Measurements from ENCODE around the gene CFAP20DC. TPM values are rescaled to one million over a fixed set of nuclear protein-coding genes. Genes with fewer than 3 reads are reported as not detected.
"Not testable (repeated sequence)": the region's sequence is repeated elsewhere in the genome, so short reads cannot be mapped to it uniquely, and the experiment has no call there.

The CFAP20DC gene
- total RNA-seq, 1 donor from 2014 or later: 0.77 TPM

DNA sequence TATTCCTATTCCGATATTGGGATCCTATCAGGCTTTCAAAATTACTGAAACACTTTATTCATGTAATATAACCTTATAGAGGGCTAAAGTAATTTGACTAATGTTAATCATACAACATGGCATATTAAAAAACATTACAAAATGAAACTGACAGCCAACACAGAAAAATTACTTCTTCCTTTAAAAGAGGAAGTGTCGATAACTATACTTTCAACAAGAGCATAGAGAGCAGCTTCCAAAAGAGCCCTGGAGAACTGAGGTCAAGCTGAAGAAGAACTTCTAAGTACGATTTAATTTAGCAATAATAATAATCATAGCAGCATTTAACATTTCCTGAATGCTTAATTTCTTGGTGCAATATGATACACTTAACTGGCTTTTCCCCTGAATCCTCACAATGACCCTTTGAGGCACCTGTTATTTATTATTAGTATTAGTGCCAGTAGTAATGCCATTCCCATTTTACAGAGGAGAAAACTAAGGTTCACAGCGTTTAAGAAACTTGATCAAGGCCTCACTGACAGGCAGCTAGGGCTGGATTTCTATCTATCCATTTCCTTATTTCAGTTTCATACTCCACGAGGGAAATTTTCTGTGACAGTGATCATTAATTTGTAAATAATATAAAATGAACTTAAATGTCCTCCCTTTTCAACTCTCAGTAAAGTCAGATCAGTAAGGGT lies 181.6 kb downstream of the CFAP20DC start:
- no peak for DNase-seq (ENCODE audit: low read depth in 2 of 2)

DNA sequence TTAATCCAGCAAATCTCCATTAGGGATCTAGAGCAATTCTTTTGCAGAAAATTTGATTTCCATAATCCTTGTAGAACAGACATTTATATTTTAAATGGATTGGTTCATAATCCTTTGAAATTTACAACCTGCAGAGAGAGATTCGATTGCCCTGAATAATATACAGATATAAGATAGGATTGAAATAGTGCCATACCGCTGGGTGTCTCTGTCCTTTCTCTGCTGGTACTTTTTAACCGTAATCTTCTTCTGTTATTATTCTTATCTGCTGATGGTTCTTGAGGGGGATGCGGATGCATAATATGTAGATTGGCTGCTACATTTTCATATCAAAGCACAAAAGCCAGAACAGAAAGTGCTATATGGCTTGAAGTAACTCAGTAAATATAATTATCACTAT lies 182.2 kb downstream of the CFAP20DC start:
- no peak for DNase-seq (ENCODE audit: low read depth in 2 of 2)

DNA sequence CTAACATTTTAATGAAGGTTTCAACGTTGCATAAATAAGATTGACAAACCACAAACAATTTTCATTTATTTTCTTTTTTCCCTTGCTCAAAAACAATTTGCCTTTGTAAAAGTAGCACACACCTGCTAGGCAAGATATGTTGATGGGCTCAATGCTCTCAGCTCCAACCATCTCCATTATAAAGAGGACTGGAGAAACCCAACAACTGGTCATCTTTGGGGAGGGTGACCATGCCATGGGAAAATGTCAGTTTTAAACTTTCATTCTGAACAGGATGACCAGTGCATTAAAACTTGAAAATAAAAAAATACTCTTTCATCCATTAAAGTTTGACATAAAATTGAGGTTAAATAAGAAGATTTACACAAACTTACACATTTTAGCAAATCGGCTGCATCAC lies 183.7 kb downstream of the CFAP20DC start:
- no peak for DNase-seq (ENCODE audit: low read depth in 2 of 2)

DNA sequence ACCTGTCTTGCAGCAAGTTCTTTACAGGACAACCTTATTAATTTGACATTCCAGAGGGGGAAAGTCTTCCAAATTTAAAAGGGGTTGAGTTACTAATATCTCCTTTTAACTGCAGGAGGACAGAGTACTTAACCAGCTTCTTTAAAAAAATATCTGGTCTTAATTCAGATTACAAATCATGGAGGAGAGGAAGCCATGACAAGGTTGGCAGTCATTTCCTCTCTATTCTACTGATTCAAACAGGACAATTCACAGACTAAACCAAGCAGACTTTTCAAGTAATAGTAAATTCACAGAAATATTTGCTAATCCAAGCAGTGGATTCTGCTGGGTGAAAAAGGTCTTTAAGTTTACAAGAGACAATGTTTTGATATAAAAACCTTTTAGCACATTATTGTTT lies 185.3 kb downstream of the CFAP20DC start:
- peak in 1 of 2 donors; percentile 33 for DNase-seq (ENCODE audit: low read depth in 2 of 2)

DNA sequence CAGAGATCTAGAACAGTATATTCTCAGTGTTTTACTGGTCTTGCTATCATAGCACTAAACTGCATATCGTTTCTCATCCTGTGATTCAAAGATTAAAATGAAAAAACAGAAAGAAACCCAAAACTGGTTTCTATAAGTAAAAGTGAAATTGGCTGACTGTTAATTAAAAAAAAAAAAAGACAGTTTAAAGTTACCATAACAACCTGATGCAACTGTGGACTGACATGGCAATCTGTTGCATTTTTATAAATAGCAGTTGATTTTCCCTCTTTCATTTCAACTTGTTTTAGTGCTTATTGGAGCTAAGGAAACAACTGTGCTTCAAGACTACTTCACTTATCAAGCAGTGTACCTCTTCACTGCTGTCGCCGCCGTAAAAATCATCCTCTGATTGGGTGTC lies 186.6 kb downstream of the CFAP20DC start:
- no peak for DNase-seq (ENCODE audit: low read depth in 2 of 2)

DNA sequence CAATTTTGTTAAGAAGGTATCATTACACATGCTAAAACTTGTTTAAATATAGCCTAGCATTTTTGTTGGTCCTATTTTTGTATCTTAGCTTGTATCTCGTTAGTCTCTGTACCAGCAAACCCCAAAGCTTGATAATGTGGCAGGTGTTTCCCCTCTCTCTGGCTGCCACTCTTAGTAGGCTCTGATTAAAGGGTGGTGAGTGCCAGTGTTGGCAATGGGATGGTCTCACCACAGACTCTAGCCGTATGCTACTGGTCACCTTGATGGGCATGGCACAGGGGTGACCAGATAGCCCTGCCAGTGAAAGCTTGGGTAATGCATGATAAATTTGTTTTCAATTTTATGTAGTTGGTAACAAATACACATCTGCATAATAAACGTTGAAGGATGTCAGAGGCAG lies 188.3 kb downstream of the CFAP20DC start:
- no peak for DNase-seq (ENCODE audit: low read depth in 2 of 2)

DNA sequence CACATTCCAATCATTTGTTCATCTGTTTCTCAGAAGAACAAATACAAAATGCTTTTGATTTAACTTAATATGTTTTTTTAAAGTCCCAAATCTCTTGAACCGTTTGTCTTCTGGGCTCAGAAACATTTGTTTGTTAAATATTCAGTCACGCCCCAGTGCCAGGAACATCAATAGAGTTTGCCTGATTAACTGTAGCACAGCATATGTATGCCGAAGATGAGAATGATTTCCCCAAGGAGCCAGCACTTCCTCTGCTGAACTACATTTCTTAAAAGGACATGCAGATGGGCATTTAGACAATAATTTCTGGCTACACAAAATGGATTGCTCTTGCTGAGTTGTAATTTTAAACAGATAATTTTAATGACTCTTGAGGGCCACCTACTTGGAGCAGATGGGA lies 191.7 kb downstream of the CFAP20DC start:
- no peak for DNase-seq (ENCODE audit: low read depth in 2 of 2)

DNA sequence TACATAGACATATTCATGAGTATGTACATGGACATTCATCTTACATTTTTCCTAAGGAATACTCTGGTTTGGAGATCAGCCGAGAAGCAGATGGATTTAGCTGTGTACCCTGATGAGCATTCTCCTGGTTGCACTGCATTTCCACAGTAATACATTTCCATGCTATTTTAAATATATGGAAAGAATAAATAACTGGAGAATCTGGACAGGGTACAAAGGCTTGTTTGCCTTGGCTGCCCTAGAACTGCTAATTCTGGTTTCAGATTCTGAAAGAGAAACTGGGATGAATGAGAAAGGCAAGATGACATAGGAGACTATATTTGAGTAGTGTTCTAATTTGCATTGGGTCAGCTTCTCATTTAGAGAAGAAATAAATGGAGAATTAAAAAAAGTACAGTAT lies 192.4 kb downstream of the CFAP20DC start:
- DNase-seq (ENCODE audit: low read depth in 2 of 2): no peak

DNA sequence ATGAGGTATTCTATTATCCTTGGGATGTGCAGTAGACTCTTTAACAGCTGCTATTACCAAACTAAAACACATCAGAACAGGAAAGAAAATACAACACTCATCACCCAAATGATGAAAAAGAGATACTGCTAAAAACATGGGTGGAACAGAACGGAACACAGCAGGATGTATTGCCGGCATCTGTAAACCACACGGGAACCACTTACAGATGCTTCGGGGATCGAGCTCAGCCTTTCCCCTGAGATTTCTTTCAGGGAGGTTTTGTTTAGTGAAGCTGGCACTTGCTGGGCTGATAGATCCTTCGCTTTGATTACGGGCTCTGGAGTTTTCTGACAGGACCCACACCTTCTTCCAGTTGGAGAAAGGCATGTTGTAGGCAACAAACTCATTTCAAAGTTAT lies 201.0 kb downstream of the CFAP20DC start:
- no peak for DNase-seq (ENCODE audit: low read depth in 2 of 2)

DNA sequence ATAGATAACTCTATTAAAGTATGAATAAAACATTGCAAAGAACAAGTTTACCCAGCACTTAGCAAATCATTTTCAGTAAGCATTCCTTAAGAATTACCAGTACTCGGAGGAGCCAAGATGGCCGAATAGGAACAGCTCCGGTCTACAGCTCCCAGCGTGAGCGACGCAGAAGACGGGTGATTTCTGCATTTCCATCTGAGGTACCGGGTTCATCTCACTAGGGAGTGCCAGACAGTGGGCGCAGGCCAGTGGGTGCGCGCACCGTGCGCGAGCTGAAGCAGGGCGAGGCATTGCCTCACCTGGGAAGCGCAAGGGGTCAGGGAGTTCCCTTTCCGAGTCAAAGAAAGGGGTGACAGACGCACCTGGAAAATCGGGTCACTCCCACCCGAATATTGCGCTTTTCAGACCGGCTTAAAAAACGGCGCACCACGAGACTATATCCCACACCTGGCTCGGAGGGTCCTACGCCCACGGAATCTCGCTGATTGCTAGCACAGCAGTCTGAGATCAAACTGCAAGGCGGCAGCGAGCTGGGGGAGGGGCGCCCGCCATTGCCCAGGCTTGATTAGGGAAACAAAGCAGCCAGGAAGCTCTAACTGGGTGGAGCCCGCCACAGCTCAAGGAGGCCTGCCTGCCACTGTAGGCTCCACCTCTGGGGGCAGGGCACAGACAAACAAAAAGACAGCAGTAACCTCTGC lies 207.6 kb downstream of the CFAP20DC start:
- DNase-seq (ENCODE audit: low read depth in 2 of 2): not testable (repeated sequence)

DNA sequence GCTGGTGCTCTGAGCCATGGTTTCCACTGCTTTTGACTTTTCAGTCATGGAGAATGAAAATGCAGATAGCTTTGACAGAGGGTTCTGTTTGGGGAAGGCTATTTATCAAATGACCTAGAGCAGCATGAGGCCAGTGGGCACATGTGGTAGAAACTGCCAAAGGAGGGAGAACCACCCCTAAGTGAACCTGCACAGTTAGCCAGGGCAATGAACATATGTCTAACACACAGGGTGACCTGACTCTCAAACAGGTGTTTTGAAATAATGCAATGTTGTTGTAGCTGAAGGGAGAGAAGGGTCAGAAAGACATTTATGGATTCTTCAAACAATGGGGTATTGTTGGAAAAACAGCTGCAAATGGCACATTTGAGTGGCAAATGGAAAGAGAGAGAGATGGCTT lies 208.9 kb downstream of the CFAP20DC start:
- no peak for DNase-seq (ENCODE audit: low read depth in 2 of 2)

DNA sequence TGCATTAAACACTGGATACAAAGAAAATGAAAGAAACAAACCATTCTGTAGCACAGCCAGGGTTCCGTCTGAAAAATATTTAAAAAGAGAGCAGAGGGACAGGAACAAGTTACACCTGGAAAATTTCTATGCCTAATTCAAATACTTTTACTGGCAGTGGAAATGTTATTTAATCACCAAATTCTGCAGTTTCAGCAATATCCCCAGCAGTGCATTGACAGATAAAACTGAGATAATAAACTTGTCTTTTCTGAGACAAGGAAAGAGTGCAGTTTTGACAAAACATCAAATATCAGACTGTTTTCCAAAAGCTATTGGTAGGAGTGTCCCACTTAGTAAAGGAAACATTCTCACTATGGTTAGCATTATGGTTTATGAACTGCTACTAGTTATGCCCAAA lies 209.9 kb downstream of the CFAP20DC start:
- DNase-seq (ENCODE audit: low read depth in 2 of 2): no peak

DNA sequence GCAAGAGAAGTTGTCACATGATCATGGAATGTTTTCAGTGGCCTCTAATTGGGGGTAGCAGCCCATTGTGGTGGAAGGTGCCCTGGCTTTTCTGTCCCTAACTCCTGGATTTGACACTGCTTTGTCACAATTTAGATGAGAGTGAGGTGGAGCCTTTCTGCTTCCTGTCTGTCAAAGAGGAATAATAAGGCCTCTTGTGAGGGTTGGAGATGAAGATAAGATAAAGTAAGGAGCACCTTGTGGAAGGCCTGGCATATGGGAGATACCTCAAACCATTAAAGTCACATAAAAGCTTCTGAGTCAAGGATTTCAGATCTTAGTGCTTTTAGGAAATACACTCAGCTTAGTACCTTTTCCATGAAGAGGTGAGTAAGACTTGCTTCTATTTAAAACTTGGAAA lies 210.6 kb downstream of the CFAP20DC start:
- no peak for DNase-seq (ENCODE audit: low read depth in 2 of 2)

DNA sequence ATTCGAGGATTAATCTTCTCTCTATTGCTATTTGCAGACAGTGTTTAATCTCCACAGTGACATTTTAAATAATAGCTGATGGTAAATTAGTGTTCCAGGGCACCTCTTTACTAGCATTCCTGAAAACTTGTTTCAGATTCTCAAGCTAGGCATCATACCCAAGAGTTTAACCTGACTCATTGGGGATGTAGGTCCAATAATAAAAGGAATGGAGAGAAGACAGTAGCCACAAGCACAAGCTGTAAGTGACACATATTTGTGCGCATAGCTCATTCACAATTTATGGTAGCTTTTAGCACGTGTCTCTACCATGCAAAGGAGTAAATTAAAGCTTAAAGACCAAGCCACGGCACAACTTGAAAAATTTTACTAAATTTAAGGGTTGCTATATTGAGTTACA lies 212.0 kb downstream of the CFAP20DC start:
- no peak for DNase-seq (ENCODE audit: low read depth in 2 of 2)

DNA sequence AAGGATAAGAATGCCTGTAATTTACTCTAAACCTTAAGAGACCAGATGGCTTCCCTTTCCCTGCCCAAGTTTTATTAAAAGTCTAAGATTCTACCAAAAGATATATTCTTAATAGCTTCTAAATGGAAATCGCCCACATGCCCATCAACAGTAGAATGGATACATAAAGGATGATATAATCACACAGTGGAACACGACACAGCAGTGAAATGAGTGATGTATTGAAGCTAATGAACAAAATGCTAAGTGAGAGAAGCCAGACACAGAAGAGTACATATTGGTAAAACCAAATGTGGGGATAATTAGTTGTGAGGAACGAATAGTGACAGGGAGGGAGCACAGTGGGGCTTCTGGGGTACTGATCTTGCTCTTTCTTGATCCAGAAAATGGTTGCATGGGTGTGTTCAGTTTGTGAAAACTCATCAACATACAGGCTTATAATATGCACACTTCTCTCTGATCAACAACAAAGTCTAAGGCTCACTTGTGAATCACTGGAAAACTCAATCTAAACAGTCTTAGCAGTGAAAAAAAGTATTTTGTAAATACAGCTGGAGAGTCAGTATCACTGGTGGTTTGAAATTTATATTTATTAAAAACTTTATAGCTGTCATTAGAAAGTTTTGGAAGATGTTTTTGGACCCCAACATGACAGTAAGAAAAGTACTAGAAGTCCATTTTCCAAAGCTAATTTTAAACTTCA lies 212.5 kb downstream of the CFAP20DC start:
- no peak for DNase-seq (ENCODE audit: low read depth in 2 of 2)

DNA sequence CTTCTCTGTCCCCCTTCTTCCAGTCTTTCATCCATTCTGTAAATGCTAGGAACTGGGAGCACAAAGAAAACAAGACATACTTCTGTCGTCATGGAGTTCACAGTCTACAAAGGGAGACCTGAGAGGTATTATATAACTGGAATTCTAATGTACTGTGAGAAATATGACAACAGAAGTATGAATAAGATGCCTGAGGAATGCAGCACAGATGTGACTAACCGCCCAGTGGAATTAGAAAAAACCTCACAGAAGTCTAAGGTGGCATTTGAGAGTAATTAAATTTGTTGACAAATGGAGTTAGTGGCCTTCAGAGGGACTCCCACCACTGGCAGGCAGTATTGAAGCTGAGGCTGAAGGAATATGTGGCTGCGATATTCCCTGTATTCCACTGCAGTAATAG lies 214.7 kb downstream of the CFAP20DC start:
- DNase-seq (ENCODE audit: low read depth in 2 of 2): peak in 1 of 2 donors; percentile 4

DNA sequence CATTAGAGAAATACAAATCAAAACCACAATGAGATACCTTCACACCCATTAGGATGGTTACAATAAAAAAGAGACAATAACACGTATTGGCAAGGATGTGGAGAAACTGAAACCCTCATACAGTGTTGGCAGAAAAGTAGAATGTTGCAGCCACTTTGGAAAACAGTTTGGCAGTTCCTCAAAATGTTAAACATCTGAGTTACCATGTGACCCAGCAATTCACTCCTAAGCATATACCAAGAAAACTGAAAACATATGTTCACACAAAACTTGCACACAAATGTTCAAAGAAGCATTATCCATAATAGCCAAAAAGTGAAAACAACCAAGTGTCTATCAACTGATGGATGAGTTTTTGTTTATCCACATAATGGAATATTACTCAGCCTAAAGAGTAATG lies 216.3 kb downstream of the CFAP20DC start:
- peak in 1 of 2 donors; percentile 3 for DNase-seq (ENCODE audit: low read depth in 2 of 2)

DNA sequence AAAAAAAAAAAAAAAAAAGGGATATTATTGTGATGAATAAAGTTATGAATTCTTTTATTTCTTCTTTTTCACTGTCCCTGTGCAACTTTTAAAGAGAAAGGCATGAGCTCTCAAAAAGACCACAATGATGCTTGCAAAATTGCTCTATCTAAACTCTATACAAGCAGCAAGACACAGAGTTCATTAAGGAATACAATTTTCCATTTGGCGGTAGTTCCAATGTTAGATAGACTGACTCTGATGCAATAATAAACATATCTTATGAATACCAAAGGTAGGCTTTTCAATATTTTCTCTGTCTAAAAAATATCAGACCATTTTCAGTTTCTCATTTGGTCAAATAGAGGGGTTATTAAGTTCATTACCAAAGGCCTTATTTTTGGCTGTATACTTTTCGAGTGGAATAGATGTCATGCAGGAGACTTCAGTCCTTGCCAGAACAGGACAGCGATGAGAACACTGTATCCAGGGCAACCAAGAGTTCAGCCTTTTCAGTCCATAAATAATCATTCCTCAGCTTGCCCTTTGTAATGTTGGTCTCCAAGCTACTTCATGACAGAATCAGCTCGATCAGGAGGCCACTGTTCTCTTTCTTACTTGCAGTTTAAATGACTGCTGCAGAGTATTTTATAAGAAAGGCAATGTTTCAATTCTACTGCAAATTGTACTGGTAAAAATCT lies 220.4 kb downstream of the CFAP20DC start:
- DNase-seq (ENCODE audit: low read depth in 2 of 2): no peak

DNA sequence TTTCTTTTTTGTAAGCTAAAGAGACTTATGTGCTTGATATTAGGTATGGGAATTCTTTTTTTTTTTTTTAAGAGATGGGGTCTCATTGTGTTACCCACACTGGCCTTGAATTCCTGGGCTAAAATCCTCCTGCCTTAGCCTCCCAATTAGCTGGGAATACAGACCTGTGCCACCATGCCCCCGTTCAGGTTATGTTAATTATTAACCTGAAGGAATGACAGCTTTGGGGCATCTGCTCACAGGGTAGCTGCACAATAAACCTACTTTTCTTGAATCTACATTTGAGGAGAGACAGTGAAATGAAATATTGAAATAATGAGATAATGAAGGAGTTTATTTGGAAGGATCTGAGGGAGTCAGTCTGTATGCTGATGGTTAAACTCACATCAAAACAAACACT lies 225.0 kb downstream of the CFAP20DC start:
- no peak for DNase-seq (ENCODE audit: low read depth in 2 of 2)

DNA sequence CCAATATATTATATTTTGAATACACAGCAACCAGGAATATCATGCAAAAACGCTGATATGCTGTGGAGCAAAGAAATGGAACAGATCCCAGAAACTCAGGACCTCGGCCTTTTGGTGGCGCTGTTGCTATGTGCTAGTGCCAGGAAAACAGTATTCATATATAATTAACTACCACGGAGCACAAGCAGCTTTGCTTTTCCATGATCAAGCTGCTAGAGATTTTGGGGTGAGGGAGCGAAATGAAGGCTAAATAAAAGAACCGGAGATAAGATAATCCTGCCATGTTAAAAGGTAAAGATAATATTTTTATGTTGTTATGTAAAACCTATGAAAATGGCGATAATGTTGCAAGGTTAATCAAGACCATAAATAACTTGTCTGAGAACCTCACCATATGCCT lies 225.5 kb downstream of the CFAP20DC start:
- peak; percentile 43 to 75 for DNase-seq (ENCODE audit: low read depth in 2 of 2)

DNA sequence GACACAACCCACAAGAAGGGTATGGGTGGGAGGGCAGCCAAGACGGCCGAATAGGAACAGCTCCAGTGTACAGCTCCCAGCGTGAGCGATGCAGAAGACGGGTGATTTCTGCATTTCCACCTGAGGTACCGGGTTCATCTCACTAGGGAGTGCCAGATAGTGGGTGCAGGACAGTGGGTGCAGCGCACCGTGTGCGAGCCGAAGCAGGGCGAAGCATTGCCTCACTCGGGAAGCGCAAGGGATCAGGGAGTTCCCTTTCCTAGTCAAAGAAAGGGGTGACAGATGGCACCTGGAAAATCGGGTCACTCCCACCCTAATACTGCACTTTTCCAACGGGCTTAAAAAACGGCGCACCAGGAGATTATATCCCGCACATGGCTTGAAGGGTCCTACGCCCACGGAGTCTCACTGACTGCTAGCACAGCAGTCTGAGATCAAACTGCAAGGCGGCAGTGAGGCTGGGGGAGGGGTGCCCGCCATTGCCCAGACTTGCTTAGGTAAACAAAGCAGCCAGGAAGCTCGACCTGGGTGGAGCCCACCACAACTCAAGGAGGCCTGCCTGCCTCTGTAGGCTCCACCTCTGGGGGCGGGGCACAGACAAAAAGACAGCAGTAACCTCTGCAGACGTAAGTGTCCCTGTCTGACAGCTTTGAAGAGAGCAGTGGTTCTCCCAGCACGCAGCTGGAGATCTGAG lies 243.1 kb downstream of the CFAP20DC start:
- not testable (repeated sequence) for DNase-seq (ENCODE audit: low read depth in 2 of 2)

DNA sequence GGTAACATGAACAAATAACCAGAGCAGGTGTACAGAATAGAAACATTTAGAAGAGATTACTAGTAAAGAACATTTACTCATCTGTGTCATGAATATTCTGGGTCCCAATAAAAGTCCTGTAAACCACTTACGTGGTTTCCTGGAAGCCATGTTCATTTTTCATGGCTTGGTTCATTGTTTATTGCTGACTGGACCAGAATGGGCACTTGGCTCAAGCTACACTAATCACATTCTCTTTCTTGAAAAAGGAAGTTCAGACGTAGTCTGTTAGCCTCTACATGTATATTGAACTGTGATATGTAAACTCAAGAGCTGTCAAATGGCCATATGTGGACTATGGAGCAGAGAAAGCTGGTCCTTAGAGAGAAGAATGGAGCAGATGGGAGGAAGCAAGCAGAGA lies 244.9 kb downstream of the CFAP20DC start:
- DNase-seq (ENCODE audit: low read depth in 2 of 2): no peak
